ENCODE data around the gene TNRC6B.

GRCh38 chr22:40137132-40137531 is 40.6 kb upstream of the TNRC6B start:
- TF ChIP-seq, protein P1, sequence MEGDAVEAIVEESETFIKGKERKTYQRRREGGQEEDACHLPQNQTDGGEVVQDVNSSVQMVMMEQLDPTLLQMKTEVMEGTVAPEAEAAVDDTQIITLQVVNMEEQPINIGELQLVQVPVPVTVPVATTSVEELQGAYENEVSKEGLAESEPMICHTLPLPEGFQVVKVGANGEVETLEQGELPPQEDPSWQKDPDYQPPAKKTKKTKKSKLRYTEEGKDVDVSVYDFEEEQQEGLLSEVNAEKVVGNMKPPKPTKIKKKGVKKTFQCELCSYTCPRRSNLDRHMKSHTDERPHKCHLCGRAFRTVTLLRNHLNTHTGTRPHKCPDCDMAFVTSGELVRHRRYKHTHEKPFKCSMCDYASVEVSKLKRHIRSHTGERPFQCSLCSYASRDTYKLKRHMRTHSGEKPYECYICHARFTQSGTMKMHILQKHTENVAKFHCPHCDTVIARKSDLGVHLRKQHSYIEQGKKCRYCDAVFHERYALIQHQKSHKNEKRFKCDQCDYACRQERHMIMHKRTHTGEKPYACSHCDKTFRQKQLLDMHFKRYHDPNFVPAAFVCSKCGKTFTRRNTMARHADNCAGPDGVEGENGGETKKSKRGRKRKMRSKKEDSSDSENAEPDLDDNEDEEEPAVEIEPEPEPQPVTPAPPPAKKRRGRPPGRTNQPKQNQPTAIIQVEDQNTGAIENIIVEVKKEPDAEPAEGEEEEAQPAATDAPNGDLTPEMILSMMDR (IDR thresholded peaks at IDR 0.05), result no peak
- TF ChIP-seq POLR2A (IDR thresholded peaks at IDR 0.05; ENCODE audit: low read depth), result no peak
